ENCODE measurements around the gene SPRED1.

DNA sequence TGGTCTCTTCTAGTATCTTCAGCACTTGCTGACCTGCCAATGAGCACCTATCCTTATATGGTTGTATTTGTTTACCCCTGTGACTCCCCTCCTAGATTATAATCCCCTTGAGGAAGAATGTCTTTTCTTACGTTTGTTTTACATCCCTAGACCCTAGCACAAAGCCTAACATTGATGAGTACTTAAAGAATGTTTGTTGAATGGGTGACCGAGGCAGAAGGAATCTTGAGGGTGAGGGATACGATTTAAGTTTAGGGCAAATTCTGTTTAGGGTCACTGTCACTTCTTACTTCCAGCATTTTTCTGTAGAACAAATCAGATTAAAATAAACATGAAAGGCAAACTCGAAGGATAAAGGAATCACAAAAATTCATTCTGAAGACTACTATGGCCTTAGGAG lies 120.4 kb downstream of the SPRED1 start:
- TF ChIP-seq FOXK2 (IDR thresholded peaks at IDR 0.05) (no peak), ELF4 (IDR thresholded peaks at IDR 0.05) (no peak), HDGF (IDR thresholded peaks at IDR 0.05; ENCODE audit: borderline replicate concordance) (no peak), CTBP1 (IDR thresholded peaks at IDR 0.05; ENCODE audit: borderline replicate concordance) (no peak), NFRKB (IDR thresholded peaks at IDR 0.05) (no peak), SUZ12 (IDR thresholded peaks at IDR 0.05) (no peak)

Data from HEK293T (cell line).